HCT116 (cell line): ENCODE results near the gene CLPSL1. TPM values are rescaled to one million over a fixed set of nuclear protein-coding genes. Genes with fewer than 3 reads are reported as not detected.
"Not testable (repeated sequence)": the region's sequence is repeated elsewhere in the genome, so short reads cannot be mapped to it uniquely, and the experiment has no call there.

ENCODE experiments used
- ATAC-seq: fragments of 200-7000 bp; cut with Tn5 transposase; 2 replicates; pipeline ENCODE4 v1.9.1; 2020; ENCODE audit warnings: mild to moderate bottlenecking, moderate library complexity
- BruUV-seq: library from RNA; stranded (reverse); fragments of 400-500 nt; replicated peaks from 2 replicates; lab custom pipeline; 2021; lab: Mats Ljungman, UMichigan
- CTCF ChIA-PET: fragments of 300-600 bp; sonication (Branson Sonifier 250); formaldehyde crosslinking; loops from one replicate; lab custom pipeline; 2021; ENCODE audit warnings: antibody characterized with exemption; lab: Charles Lee
- POLR2A ChIA-PET: fragments of 300-600, 350-600 bp; sonication (Branson Sonifier 250); formaldehyde crosslinking; loops from one replicate; lab custom pipeline; 2021; ENCODE audit warnings: antibody characterized with exemption; lab: Charles Lee
- RAD21 ChIA-PET, 2 experiments: fragments of 300-600 bp; sonication (Branson Sonifier 250); formaldehyde crosslinking; loops; one replicate each; lab custom pipeline; 2023; ENCODE audit warnings: low total read pairs in 2 of 2; ENCODE audit not compliant: uncharacterized antibody in 2 of 2, unreplicated experiment in 2 of 2, low non-redundant PET in 1 of 2; lab: Charles Lee
- DNase-seq: peaks from one replicate; pipeline ENCODE4 v3.0.0-alpha.2; 2010; ENCODE audit warnings: low read depth, low spot score
- H2AFZ ChIP-seq: fragments of 200-600 bp; shearing (Covaris generic), sonication (generic); 2 replicates; pipeline ENCODE4 v1.6.1; 2017; ENCODE audit warnings: low read depth, mixed run types, mixed read lengths, antibody characterized with exemption, low read length; ENCODE audit not compliant: poor library complexity, severe bottlenecking
- H3K27ac ChIP-seq: 2 replicates; pipeline ENCODE4 v1.5.1; 2012; ENCODE audit warnings: low read depth, low read length
- H3K27me3 ChIP-seq: fragments of 200-600 bp; sonication (generic); 2 replicates; pipeline ENCODE4 v1.6.1; 2016; ENCODE audit warnings: mixed run types, low read length, mixed read lengths; ENCODE audit not compliant: insufficient read depth
- H3K36me3 ChIP-seq, 2 experiments: fragments of 200-500 bp in 1 of 2; fragments of 200-600 bp in 1 of 2; sonication (Bioruptor generic) in 1 of 2; sonication (generic) in 1 of 2; 2 replicates each; pipeline versions ENCODE4 v1.5.1 to v1.6.1; 2014 to 2016; ENCODE audit warnings: low read length in 2 of 2, inconsistent platforms in 1 of 2, mixed read lengths in 1 of 2, mixed run types in 1 of 2; ENCODE audit not compliant: insufficient read depth in 2 of 2, control insufficient read depth in 1 of 2
- H3K4me1 ChIP-seq, 2 experiments: fragments of 200-600 bp in 1 of 2; sonication (generic) in 1 of 2; 2 replicates each; pipeline versions ENCODE4 v1.5.1 to v1.6.1; 2012 to 2017; ENCODE audit warnings: low read length in 2 of 2, inconsistent platforms in 1 of 2, mild to moderate bottlenecking in 1 of 2, mixed read lengths in 1 of 2, mixed run types in 1 of 2, moderate library complexity in 1 of 2; ENCODE audit not compliant: insufficient read depth in 2 of 2, control insufficient read depth in 1 of 2
- H3K4me2 ChIP-seq: fragments of 200-600 bp; sonication (generic); 2 replicates; pipeline ENCODE4 v1.6.1; 2017; ENCODE audit warnings: mixed run types, low read length, mixed read lengths
- H3K4me3 ChIP-seq, 2 experiments: fragments of 200-600 bp in 1 of 2; sonication (generic) in 1 of 2; replicated peaks in 1 of 2; 2 replicates each; pipeline ENCODE4 v1.5.1; 2011 to 2016; ENCODE audit warnings: low read length in 2 of 2, control low read depth in 1 of 2, low read depth in 1 of 2, mild to moderate bottlenecking in 1 of 2, mixed read lengths in 1 of 2, mixed run types in 1 of 2
- H3K79me2 ChIP-seq: fragments of 200-600 bp; sonication (generic); 2 replicates; pipeline ENCODE4 v1.6.1; 2017; ENCODE audit warnings: mild to moderate bottlenecking, mixed run types, low read length, moderate library complexity, mixed read lengths; ENCODE audit not compliant: insufficient read depth
- H3K9ac ChIP-seq: fragments of 200-600 bp; sonication (generic); 2 replicates; pipeline ENCODE4 v1.6.1; 2016; ENCODE audit warnings: low read length, mixed read lengths
- H3K9me2 ChIP-seq: fragments of 200-600 bp; sonication (generic), shearing (Covaris generic); 2 replicates; pipeline ENCODE4 v1.6.1; 2017; ENCODE audit warnings: mixed run types, mild to moderate bottlenecking, moderate library complexity; ENCODE audit not compliant: insufficient read depth
- H3K9me3 ChIP-seq, 2 experiments: fragments of 200-500 bp in 1 of 2; fragments of 200-600 bp in 1 of 2; sonication (Bioruptor generic) in 1 of 2; sonication (generic) in 1 of 2; 2 replicates each; pipeline ENCODE4 v1.6.1; 2014 to 2017; ENCODE audit warnings: low read length in 2 of 2, mixed read lengths in 2 of 2, inconsistent platforms in 1 of 2, low read depth in 1 of 2, mild to moderate bottlenecking in 1 of 2, mixed run types in 1 of 2, moderate library complexity in 1 of 2; ENCODE audit not compliant: control insufficient read depth in 1 of 2, insufficient read depth in 1 of 2
- H4K20me1 ChIP-seq: fragments of 200-600 bp; sonication (generic), shearing (Covaris generic); 2 replicates; pipeline ENCODE4 v1.6.1; 2017; ENCODE audit warnings: mixed run types, mild to moderate bottlenecking, moderate library complexity; ENCODE audit not compliant: insufficient read depth
- ATF3 ChIP-seq: IDR thresholded peaks from 2 replicates; pipeline ENCODE4 v1.6.1; 2012
- POLR2A ChIP-seq: IDR thresholded peaks from 2 replicates; pipeline ENCODE4 v1.7.0; 2011; ENCODE audit warnings: borderline replicate concordance; ENCODE audit not compliant: insufficient read depth, insufficient read length; ENCODE audit errors: extremely low read depth
- RAD21 ChIP-seq: IDR thresholded peaks from 2 replicates; pipeline ENCODE4 v1.6.1; 2012; ENCODE audit warnings: low read depth, mild to moderate bottlenecking
- intact Hi-C: fragments of 100-400 bp; cut with micrococcal nuclease; formaldehyde crosslinking; loops from 2 replicates; pipeline ENCODE4 v1.10.0; 2022
- total RNA-seq: library from RNA; stranded (reverse); gene quantifications from one replicate; pipeline ENCODE4 v1.2.1, GENCODE V29; 2021; ENCODE audit not compliant: unreplicated experiment

CLPSL1 gene
- total RNA-seq, 1 experiment from 2014 or later: not detected

GRCh38 chr6:35733633-35734032 is 47.2 kb upstream of the CLPSL1 start:
- Histone ChIP-seq H3K9ac (no peak overlapping the region), H3K27ac (no peak overlapping the region), H3K79me2 (no peaks in the 10 kb centered on the region), H3K4me2 (no peak overlapping the region; the same call in 1 of the 2 replicates), H3K27me3 (no peaks in the 10 kb centered on the region), H2AFZ (no peak overlapping the region), H3K9me2 (no peaks in the 10 kb centered on the region), H3K4me1 (peaks cover 44 to 59% of the 10 kb centered on the region in 2 experiments), H3K9me3 (no peaks in the 10 kb centered on the region), H3K4me3 (no peak overlapping the region), H3K36me3 (no peaks in the 10 kb centered on the region), H4K20me1 (no peaks in the 10 kb centered on the region)
- ChIA-PET CTCF (interaction anchor here (1.4 to 1.8 kb wide), 2 partner anchors 149 to 211 kb away, joined by 8 to 10 read pairs; no protein-coding TSS in a partner anchor), POLR2A (no interaction called here), RAD21 (interaction anchor here in 1 of 2 experiments (0.5 kb wide), 1 partner anchor 56 kb away, joined by 3 read pairs; no protein-coding TSS in a partner anchor)
- no TSS peak for BruUV-seq
- TF ChIP-seq ATF3: no peak
- no peak for TF ChIP-seq POLR2A
- TF ChIP-seq RAD21: no peak
- intact Hi-C loops: loop anchor here (2.0 kb wide), 1 partner anchor 45 kb away; the partner anchor contains the start of gene FKBP5
- DNase-seq: no peak
- no peak for ATAC-seq

DNA sequence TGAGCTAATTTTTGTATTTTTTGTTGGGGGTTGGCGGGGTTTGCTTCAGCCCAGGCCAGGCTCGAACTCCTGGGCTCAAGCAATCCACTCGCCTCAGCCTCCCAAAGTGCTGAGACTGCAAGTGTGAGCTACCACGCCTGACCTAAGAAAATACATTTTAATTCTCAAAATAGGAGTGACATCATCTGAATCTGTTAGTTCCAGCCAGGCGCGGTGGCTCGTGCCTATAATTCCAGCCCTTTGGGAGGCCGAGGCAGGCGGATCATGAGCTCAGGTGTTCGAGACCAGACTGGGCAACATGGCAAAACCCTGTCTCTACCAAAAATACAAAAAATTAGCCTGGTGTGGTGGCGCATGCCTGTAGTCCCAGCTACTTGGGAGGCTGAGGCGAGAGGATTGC is 46.5 kb upstream of the CLPSL1 start:
- H3K27ac ChIP-seq, BruUV-seq, H3K79me2 ChIP-seq, H3K27me3 ChIP-seq, RAD21 ChIA-PET, POLR2A ChIA-PET, H3K9me3 ChIP-seq, ATAC-seq, H3K4me2 ChIP-seq, H3K9ac ChIP-seq, H3K9me2 ChIP-seq, intact Hi-C loops, H3K4me3 ChIP-seq, H2AFZ ChIP-seq, DNase-seq, H4K20me1 ChIP-seq, H3K36me3 ChIP-seq: not testable (repeated sequence)
- peaks cover 37 to 52% of the 10 kb centered on the region in 2 experiments for H3K4me1 ChIP-seq
- CTCF ChIA-PET: interaction anchor here (1.4 to 1.8 kb wide), 2 partner anchors 150 to 212 kb away, joined by 8 to 10 read pairs; no protein-coding TSS in a partner anchor
